ENCODE data around the gene FERMT3.

FERMT3 gene

GRCh38 chr11:64204464-64204989 lies 2.0 kb upstream of the FERMT3 start:
- H3K23ac ChIP-seq (ENCODE audit: low read length), result no peak overlapping the region
- H3K4me3 ChIP-seq (ENCODE audit: low read length), result no peak overlapping the region
- no CpG with 5 or more reads among the region's 7 CpGs for WGBS (ENCODE audit: extremely low coverage, insufficient coverage, low lambda C conversion rate)
- H3K4ac ChIP-seq (ENCODE audit: low read depth, low read length), result no peak overlapping the region
- H3K27ac ChIP-seq (ENCODE audit: low read depth, low read length), result no peak overlapping the region
- H3K79me1 ChIP-seq (ENCODE audit: low read length), result peaks cover 3% of the 10 kb centered on the region
- no peak overlapping the region for H2BK5ac ChIP-seq (ENCODE audit: low read length)
- no peak overlapping the region for H3K56ac ChIP-seq (ENCODE audit: low read length)
- H2BK15ac ChIP-seq (replicated peaks; ENCODE audit: low read depth), result no peak overlapping the region
- H2AK5ac ChIP-seq (ENCODE audit: low read length), result no peak overlapping the region
- H3K18ac ChIP-seq (ENCODE audit: low read length), result no peak overlapping the region
- no peak overlapping the region for H4K8ac ChIP-seq (ENCODE audit: low read depth, low read length)
- H2BK120ac ChIP-seq (ENCODE audit: low read depth, low read length), result no peak overlapping the region
- DNase-seq, result peak; percentile 84
- H3K36me3 ChIP-seq (ENCODE audit: control insufficient read depth, insufficient read depth, low read length), result peaks cover 30% of the 10 kb centered on the region
- H3K79me2 ChIP-seq (ENCODE audit: control insufficient read depth, insufficient read depth, low read length), result no peaks in the 10 kb centered on the region
- H3K9ac ChIP-seq (ENCODE audit: low read length), result no peak overlapping the region
- no peak overlapping the region for H4K5ac ChIP-seq (ENCODE audit: low read length)
- no peaks in the 10 kb centered on the region for H3K4me1 ChIP-seq (ENCODE audit: control insufficient read depth, low read depth, low read length)
- no peaks in the 10 kb centered on the region for H3K27me3 ChIP-seq (ENCODE audit: insufficient read depth, low read length, poor library complexity)
- no peak overlapping the region for H3K4me2 ChIP-seq (ENCODE audit: low read length)

- Histone ChIP-seq H3K4me3 (ENCODE audit: low read length) (no peak overlapping the region), H3K56ac (ENCODE audit: low read length) (peak overlapping the region; percentile 42), H2AK5ac (ENCODE audit: low read length) (no peak overlapping the region), H2BK5ac (ENCODE audit: low read length) (no peak overlapping the region), H3K79me2 (ENCODE audit: control insufficient read depth, insufficient read depth, low read length) (no peaks in the 10 kb centered on the region), H3K4ac (ENCODE audit: low read depth, low read length) (no peak overlapping the region), H3K23ac (ENCODE audit: low read length) (no peak overlapping the region), H3K4me1 (ENCODE audit: control insufficient read depth, low read depth, low read length) (no peaks in the 10 kb centered on the region), H3K9ac (ENCODE audit: low read length) (no peak overlapping the region), H4K5ac (ENCODE audit: low read length) (no peak overlapping the region), H3K4me2 (ENCODE audit: low read length) (no peak overlapping the region), H3K27me3 (ENCODE audit: insufficient read depth, low read length, poor library complexity) (no peaks in the 10 kb centered on the region), H4K8ac (ENCODE audit: low read depth, low read length) (no peak overlapping the region), H3K18ac (ENCODE audit: low read length) (no peak overlapping the region), H2BK120ac (ENCODE audit: low read depth, low read length) (no peak overlapping the region), H2BK15ac (replicated peaks; ENCODE audit: low read depth) (no peak overlapping the region), H3K36me3 (ENCODE audit: control insufficient read depth, insufficient read depth, low read length) (peaks cover 19% of the 10 kb centered on the region), H3K79me1 (ENCODE audit: low read length) (peaks cover 3% of the 10 kb centered on the region), H3K27ac (ENCODE audit: low read depth, low read length) (no peak overlapping the region)
- no CpG with 5 or more reads among the region's 30 CpGs for WGBS (ENCODE audit: extremely low coverage, insufficient coverage, low lambda C conversion rate)
- DNase-seq, result peak; percentile 77
Observed at GRCh38 chr11:64207256-64208085, 950 bp downstream of the FERMT3 start.

DNA sequence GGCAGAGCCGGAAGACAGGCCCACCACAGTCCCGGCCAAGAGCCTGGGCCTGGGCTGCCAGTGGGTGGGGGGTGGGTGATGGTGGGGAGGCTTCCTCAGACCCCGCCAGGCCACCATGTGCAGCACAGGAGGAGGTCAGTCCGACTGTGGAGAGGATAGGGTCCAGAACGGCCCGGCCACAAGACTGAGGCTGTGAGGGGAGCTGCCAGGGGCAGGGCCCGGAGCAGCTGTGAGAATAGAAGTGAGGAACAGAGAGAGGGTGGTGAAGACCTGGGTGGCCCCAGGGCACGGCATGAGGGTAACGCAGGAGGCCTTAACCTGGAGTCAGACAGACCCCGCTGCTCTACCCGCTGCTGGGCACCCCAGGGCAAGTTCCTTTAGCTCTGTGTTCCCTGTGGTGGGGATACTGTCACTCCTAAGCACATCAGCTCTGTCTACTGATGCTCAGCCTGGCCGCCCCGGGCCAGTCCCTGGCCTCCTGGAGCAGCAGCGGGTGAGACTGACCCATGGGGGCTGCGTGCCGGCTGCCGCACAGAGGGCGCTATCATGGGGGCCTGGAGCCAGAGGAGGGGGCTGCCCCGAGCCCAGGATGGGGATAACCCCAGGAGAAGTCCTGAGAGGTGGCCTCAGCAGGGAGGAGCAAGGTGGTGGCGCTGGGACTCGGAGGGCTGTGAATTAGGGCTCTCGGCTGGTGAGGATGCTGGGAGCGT lies 1.7 kb downstream of the FERMT3 start:
- H3K27me3 ChIP-seq (ENCODE audit: insufficient read depth, low read length, poor library complexity), result no peaks in the 10 kb centered on the region
- no peak overlapping the region for H2AK5ac ChIP-seq (ENCODE audit: low read length)
- no peak overlapping the region for H3K4ac ChIP-seq (ENCODE audit: low read depth, low read length)
- H3K56ac ChIP-seq (ENCODE audit: low read length), result no peak overlapping the region
- no peaks in the 10 kb centered on the region for H3K4me1 ChIP-seq (ENCODE audit: control insufficient read depth, low read depth, low read length)
- no peak overlapping the region for H4K5ac ChIP-seq (ENCODE audit: low read length)
- H3K36me3 ChIP-seq (ENCODE audit: control insufficient read depth, insufficient read depth, low read length), result peaks cover 13% of the 10 kb centered on the region
- H3K23ac ChIP-seq (ENCODE audit: low read length), result no peak overlapping the region
- H3K9ac ChIP-seq (ENCODE audit: low read length), result no peak overlapping the region
- H2BK5ac ChIP-seq (ENCODE audit: low read length), result no peak overlapping the region
- no peak for DNase-seq
- no peak overlapping the region for H3K4me3 ChIP-seq (ENCODE audit: low read length)
- no peak overlapping the region for H3K4me2 ChIP-seq (ENCODE audit: low read length)
- H3K79me1 ChIP-seq (ENCODE audit: low read length), result peaks cover 3% of the 10 kb centered on the region
- no peak overlapping the region for H3K27ac ChIP-seq (ENCODE audit: low read depth, low read length)
- no peak overlapping the region for H4K8ac ChIP-seq (ENCODE audit: low read depth, low read length)
- H2BK15ac ChIP-seq (replicated peaks; ENCODE audit: low read depth), result no peak overlapping the region
- WGBS (ENCODE audit: extremely low coverage, insufficient coverage, low lambda C conversion rate), result no CpG with 5 or more reads among the region's 23 CpGs
- no peak overlapping the region for H2BK120ac ChIP-seq (ENCODE audit: low read depth, low read length)
- no peak overlapping the region for H3K18ac ChIP-seq (ENCODE audit: low read length)
- no peaks in the 10 kb centered on the region for H3K79me2 ChIP-seq (ENCODE audit: control insufficient read depth, insufficient read depth, low read length)

GRCh38 chr11:64208796-64209562 lies 2.5 kb downstream of the FERMT3 start:
- WGBS (ENCODE audit: extremely low coverage, insufficient coverage, low lambda C conversion rate), result no CpG with 5 or more reads among the region's 18 CpGs

DNA sequence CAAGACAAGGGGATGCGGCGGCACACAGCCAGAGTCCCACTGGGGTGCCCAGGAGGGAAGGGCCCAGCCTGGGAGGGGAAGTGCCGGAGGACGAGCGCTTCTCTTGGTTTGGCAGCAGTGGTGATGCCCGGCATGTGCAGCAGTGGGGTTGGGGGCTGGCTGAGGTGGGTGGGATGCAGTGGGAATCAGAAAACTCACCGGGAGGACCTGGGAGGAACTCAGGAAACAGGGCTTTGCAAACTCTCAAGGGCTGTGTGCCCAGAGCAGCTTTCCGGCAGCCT lies 3.0 kb downstream of the FERMT3 start:
- DNase-seq, result no peak
- WGBS (ENCODE audit: extremely low coverage, insufficient coverage, low lambda C conversion rate), result no CpG with 5 or more reads among the region's 8 CpGs
- no peak overlapping the region for H2BK5ac ChIP-seq (ENCODE audit: low read length)
- H3K4me3 ChIP-seq (ENCODE audit: low read length), result no peak overlapping the region
- H3K18ac ChIP-seq (ENCODE audit: low read length), result no peak overlapping the region
- no peaks in the 10 kb centered on the region for H3K4me1 ChIP-seq (ENCODE audit: control insufficient read depth, low read depth, low read length)
- H3K36me3 ChIP-seq (ENCODE audit: control insufficient read depth, insufficient read depth, low read length), result peaks cover 7% of the 10 kb centered on the region
- H2AK5ac ChIP-seq (ENCODE audit: low read length), result no peak overlapping the region
- no peak overlapping the region for H3K4ac ChIP-seq (ENCODE audit: low read depth, low read length)
- H4K8ac ChIP-seq (ENCODE audit: low read depth, low read length), result no peak overlapping the region
- H4K5ac ChIP-seq (ENCODE audit: low read length), result no peak overlapping the region
- H3K9ac ChIP-seq (ENCODE audit: low read length), result no peak overlapping the region
- no peak overlapping the region for H3K23ac ChIP-seq (ENCODE audit: low read length)
- H3K79me2 ChIP-seq (ENCODE audit: control insufficient read depth, insufficient read depth, low read length), result no peaks in the 10 kb centered on the region
- no peak overlapping the region for H2BK15ac ChIP-seq (replicated peaks; ENCODE audit: low read depth)
- H3K56ac ChIP-seq (ENCODE audit: low read length), result no peak overlapping the region
- peaks cover 3% of the 10 kb centered on the region for H3K79me1 ChIP-seq (ENCODE audit: low read length)
- H3K27ac ChIP-seq (ENCODE audit: low read depth, low read length), result no peak overlapping the region
- no peak overlapping the region for H2BK120ac ChIP-seq (ENCODE audit: low read depth, low read length)
- no peaks in the 10 kb centered on the region for H3K27me3 ChIP-seq (ENCODE audit: insufficient read depth, low read length, poor library complexity)
- H3K4me2 ChIP-seq (ENCODE audit: low read length), result no peak overlapping the region

More at GRCh38 chr11:64208796-64209562, 2.5 kb downstream of the FERMT3 start:
- Histone ChIP-seq H3K79me2 (ENCODE audit: control insufficient read depth, insufficient read depth, low read length) (no peaks in the 10 kb centered on the region), H4K5ac (ENCODE audit: low read length) (no peak overlapping the region), H3K27me3 (ENCODE audit: insufficient read depth, low read length, poor library complexity) (no peaks in the 10 kb centered on the region), H3K79me1 (ENCODE audit: low read length) (peaks cover 3% of the 10 kb centered on the region), H2BK15ac (replicated peaks; ENCODE audit: low read depth) (no peak overlapping the region), H2BK120ac (ENCODE audit: low read depth, low read length) (no peak overlapping the region), H4K8ac (ENCODE audit: low read depth, low read length) (no peak overlapping the region), H3K23ac (ENCODE audit: low read length) (no peak overlapping the region), H3K4me3 (ENCODE audit: low read length) (no peak overlapping the region), H2AK5ac (ENCODE audit: low read length) (no peak overlapping the region), H3K18ac (ENCODE audit: low read length) (no peak overlapping the region), H3K36me3 (ENCODE audit: control insufficient read depth, insufficient read depth, low read length) (peaks cover 7% of the 10 kb centered on the region), H3K4ac (ENCODE audit: low read depth, low read length) (no peak overlapping the region), H3K4me2 (ENCODE audit: low read length) (no peak overlapping the region), H3K9ac (ENCODE audit: low read length) (no peak overlapping the region), H2BK5ac (ENCODE audit: low read length) (no peak overlapping the region), H3K56ac (ENCODE audit: low read length) (no peak overlapping the region), H3K27ac (ENCODE audit: low read depth, low read length) (no peak overlapping the region), H3K4me1 (ENCODE audit: control insufficient read depth, low read depth, low read length) (no peaks in the 10 kb centered on the region)
- DNase-seq, result no peak

All from mesendoderm (in vitro differentiated cells).